H9 (cell line): ENCODE results near the gene CCDC194. TPM values are rescaled to one million over a fixed set of nuclear protein-coding genes. Genes with fewer than 3 reads are reported as not detected.

Source experiments
- DNase-seq: peaks from one replicate; pipeline ENCODE4 v3.0.0-alpha.2; 2017
- H2AFZ ChIP-seq: one replicate; pipeline ENCODE4 v1.6.1; 2013; ENCODE audit warnings: mild to moderate bottlenecking, low read length, control low read depth, moderate library complexity
- H2AK5ac ChIP-seq: 2 replicates; pipeline ENCODE4 v1.6.1; 2013; ENCODE audit warnings: low read length, control low read depth, mixed read lengths; ENCODE audit not compliant: insufficient read length
- H2BK120ac ChIP-seq: one replicate; pipeline ENCODE4 v1.6.1; 2013; ENCODE audit warnings: low read depth, mild to moderate bottlenecking, low read length, control low read depth, inconsistent platforms; ENCODE audit not compliant: poor library complexity, severe bottlenecking
- H2BK12ac ChIP-seq: 2 replicates; pipeline ENCODE4 v1.6.1; 2013; ENCODE audit warnings: low read length, control low read depth, mixed read lengths, low read depth; ENCODE audit not compliant: insufficient read length
- H2BK15ac ChIP-seq: 2 replicates; pipeline ENCODE4 v1.6.1; 2013; ENCODE audit warnings: low read depth, low read length, control low read depth
- H2BK20ac ChIP-seq: one replicate; pipeline ENCODE4 v1.6.1; 2013; ENCODE audit warnings: low read depth, mild to moderate bottlenecking, low read length, control low read depth, inconsistent platforms; ENCODE audit not compliant: poor library complexity, severe bottlenecking
- H2BK5ac ChIP-seq: 2 replicates; pipeline ENCODE4 v1.6.1; 2013; ENCODE audit warnings: low read length, control low read depth, mixed read lengths; ENCODE audit not compliant: insufficient read length
- H3K14ac ChIP-seq: 2 replicates; pipeline ENCODE4 v1.6.1; 2013; ENCODE audit warnings: low read length, control low read depth; ENCODE audit not compliant: insufficient read depth
- H3K18ac ChIP-seq: 2 replicates; pipeline ENCODE4 v1.6.1; 2013; ENCODE audit warnings: low read depth, mild to moderate bottlenecking, mixed read lengths, low read length, control low read depth; ENCODE audit not compliant: insufficient read length
- H3K23ac ChIP-seq: 2 replicates; pipeline ENCODE4 v1.6.1; 2013; ENCODE audit warnings: low read length, control low read depth, mixed read lengths, low read depth; ENCODE audit not compliant: insufficient read length
- H3K23me2 ChIP-seq: 2 replicates; pipeline ENCODE4 v1.6.1; 2013; ENCODE audit warnings: low read depth, mild to moderate bottlenecking, mixed read lengths, low read length, control low read depth; ENCODE audit not compliant: insufficient read length, poor library complexity, severe bottlenecking
- H3K27ac ChIP-seq: 2 replicates; pipeline ENCODE4 v1.5.1; 2013; ENCODE audit warnings: low read length, control low read depth, mixed read lengths, low read depth; ENCODE audit not compliant: insufficient read length
- H3K27me3 ChIP-seq: 2 replicates; pipeline ENCODE4 v1.6.1; 2013; ENCODE audit warnings: low read length, control low read depth, inconsistent platforms; ENCODE audit not compliant: insufficient read depth
- H3K4ac ChIP-seq: 2 replicates; pipeline ENCODE4 v1.6.1; 2013; ENCODE audit warnings: low read depth, mild to moderate bottlenecking, control low read depth, inconsistent platforms, low read length, moderate library complexity
- H3K4me1 ChIP-seq: 2 replicates; pipeline ENCODE4 v1.6.1; 2013; ENCODE audit warnings: low read length, control low read depth, inconsistent platforms; ENCODE audit not compliant: insufficient read depth
- H3K4me2 ChIP-seq: 2 replicates; pipeline ENCODE4 v1.6.1; 2013; ENCODE audit warnings: low read length, control low read depth, mixed read lengths; ENCODE audit not compliant: insufficient read length, insufficient read depth
- H3K56ac ChIP-seq: 2 replicates; pipeline ENCODE4 v1.6.1; 2013; ENCODE audit warnings: low read depth, mild to moderate bottlenecking, mixed read lengths, low read length, control low read depth; ENCODE audit not compliant: insufficient read length
- H3K79me1 ChIP-seq: 2 replicates; pipeline ENCODE4 v1.6.1; 2013; ENCODE audit warnings: low read depth, mild to moderate bottlenecking, moderate library complexity, low read length, control low read depth, inconsistent platforms; ENCODE audit not compliant: insufficient read depth, poor library complexity, severe bottlenecking
- H3K79me2 ChIP-seq: 2 replicates; pipeline ENCODE4 v1.6.1; 2013; ENCODE audit warnings: low read length, control low read depth, inconsistent platforms; ENCODE audit not compliant: insufficient read depth
- H3K9ac ChIP-seq: 2 replicates; pipeline ENCODE4 v1.6.1; 2013; ENCODE audit warnings: low read length, control low read depth, mixed read lengths; ENCODE audit not compliant: insufficient read length; ENCODE audit errors: extremely low read depth
- H3K9me3 ChIP-seq: one replicate; pipeline ENCODE4 v1.6.1; 2013; ENCODE audit warnings: low read depth, low read length, inconsistent platforms; ENCODE audit not compliant: control insufficient read depth
- H3T11ph ChIP-seq: one replicate; pipeline ENCODE4 v1.6.1; 2013; ENCODE audit warnings: mild to moderate bottlenecking, low read length, control low read depth, inconsistent platforms
- H4K20me1 ChIP-seq: one replicate; pipeline ENCODE4 v1.6.1; 2013; ENCODE audit not compliant: control insufficient read depth, insufficient read length, insufficient read depth
- H4K5ac ChIP-seq: 2 replicates; pipeline ENCODE4 v1.6.1; 2013; ENCODE audit warnings: low read depth, mild to moderate bottlenecking, mixed read lengths, low read length, control low read depth; ENCODE audit not compliant: insufficient read length
- H4K8ac ChIP-seq: replicated peaks from 2 replicates; pipeline ENCODE4 v1.6.1; 2013; ENCODE audit warnings: low read length, control low read depth, mixed read lengths, low read depth; ENCODE audit not compliant: insufficient read length
- H4K91ac ChIP-seq: 2 replicates; pipeline ENCODE4 v1.6.1; 2013; ENCODE audit warnings: low read depth, mild to moderate bottlenecking, moderate library complexity, mixed read lengths, low read length, control low read depth; ENCODE audit not compliant: insufficient read length
- H3K27ac Mint-ChIP-seq, 3 experiments: 2 replicates in 2 of 3; 3 replicates in 1 of 3; pipeline ENCODE4 v1.8.0; 2020 to 2021; ENCODE audit warnings: mixed read lengths in 3 of 3, mild to moderate bottlenecking in 1 of 3, moderate library complexity in 1 of 3
- H3K27me3 Mint-ChIP-seq: 2 replicates; pipeline ENCODE4 v1.8.0; 2021; ENCODE audit warnings: low read depth, mild to moderate bottlenecking, moderate library complexity, mixed read lengths
- H3K36me3 Mint-ChIP-seq, 3 experiments: 2 replicates in 2 of 3; 3 replicates in 1 of 3; pipeline ENCODE4 v1.8.0; 2020 to 2021; ENCODE audit warnings: low read depth in 3 of 3, mixed read lengths in 3 of 3; ENCODE audit not compliant: insufficient read depth in 1 of 3
- H3K4me1 Mint-ChIP-seq, 2 experiments: 2 replicates each; pipeline ENCODE4 v1.8.0; 2020; ENCODE audit warnings: mixed read lengths in 2 of 2
- H3K4me3 Mint-ChIP-seq, 2 experiments: 2 replicates in 1 of 2; 3 replicates in 1 of 2; pipeline ENCODE4 v1.8.0; 2020 to 2021; ENCODE audit warnings: mild to moderate bottlenecking in 2 of 2, mixed read lengths in 2 of 2, moderate library complexity in 1 of 2
- H3K9me3 Mint-ChIP-seq, 2 experiments: 2 replicates in 1 of 2; 3 replicates in 1 of 2; pipeline ENCODE4 v1.8.0; 2020; ENCODE audit warnings: mild to moderate bottlenecking in 2 of 2, mixed read lengths in 2 of 2, moderate library complexity in 1 of 2
- WGBS: extraction: QIAGEN DNeasy Blood & Tissue Kit; methylation state at CpG from one replicate; pipeline ENCODE4 v1.1.7; 2013; ENCODE audit warnings: missing lambda C conversion rate, low lambda C conversion rate, mixed read lengths; ENCODE audit not compliant: insufficient read length; ENCODE audit errors: extremely low coverage; 5-methylcytosine and 5-hydroxymethylcytosine counted together
- total RNA-seq: library from RNA; stranded (reverse); gene quantifications from 2 replicates; pipeline ENCODE4 v1.2.1, GENCODE V29; 2021
- TF ChIP-seq, protein P1 (sequence below): fragments of 200-600 bp; sonication (generic); conservative IDR thresholded peaks from 3 replicates; pipeline ENCODE4 v1.8.0; 2021; ENCODE audit warnings: antibody characterized with exemption, mild to moderate bottlenecking

The CCDC194 gene
- total RNA-seq, 1 experiment from 2014 or later: 0.68 TPM

DNA sequence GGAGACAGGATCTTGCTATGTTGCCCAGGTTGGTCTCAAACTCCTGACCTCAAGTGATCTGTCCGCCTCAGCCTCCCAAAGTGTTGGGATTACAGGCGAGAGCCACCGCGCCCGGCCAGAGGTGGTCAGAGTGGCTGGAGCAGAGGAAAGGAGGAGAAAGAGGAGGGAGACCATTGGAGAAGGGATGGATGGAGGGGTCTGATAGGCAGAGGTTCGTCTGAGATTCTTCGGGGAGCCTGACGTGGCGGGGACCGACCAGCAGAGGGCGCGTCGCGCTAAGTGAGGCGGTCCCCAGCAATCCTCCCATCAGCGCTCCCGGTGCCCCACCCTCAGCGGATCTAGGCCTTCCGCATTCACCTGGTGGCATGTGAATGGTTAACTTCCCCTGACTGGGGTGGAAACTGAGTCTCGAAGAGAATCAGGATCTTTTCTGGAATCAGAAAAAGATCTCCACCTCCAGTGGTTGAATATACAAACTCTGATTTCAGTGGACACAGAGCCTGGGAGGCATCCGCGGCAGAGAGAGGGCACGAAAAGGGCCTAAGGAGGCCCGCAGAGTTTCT is 47.8 kb downstream of the CCDC194 start:
- no peak overlapping the region for H3K56ac ChIP-seq
- no peak overlapping the region for H2AFZ ChIP-seq
- H4K91ac ChIP-seq: no peak overlapping the region
- H4K5ac ChIP-seq: no peak overlapping the region
- no peak overlapping the region for H2BK12ac ChIP-seq
- no peaks in the 10 kb centered on the region for H3K79me1 ChIP-seq
- no peaks in the 10 kb centered on the region for H3K4me1 ChIP-seq
- H4K20me1 ChIP-seq: no peaks in the 10 kb centered on the region
- no peaks in the 10 kb centered on the region for H3K79me2 ChIP-seq
- no peak overlapping the region for H3K18ac ChIP-seq
- H3K27me3 Mint-ChIP-seq: peaks cover 4% of the 10 kb centered on the region; the same call in 1 of the 2 replicates
- H2BK20ac ChIP-seq: no peak overlapping the region
- no peak overlapping the region for H2BK5ac ChIP-seq
- no peaks in the 10 kb centered on the region for H3K9me3 ChIP-seq
- no peak overlapping the region for H3K4me2 ChIP-seq
- H3K27me3 ChIP-seq: no peaks in the 10 kb centered on the region
- H3K9me3 Mint-ChIP-seq: no peaks in the 10 kb centered on the region; a peak in 1 of 5 replicates
- peak overlapping the region in 1 of 2 experiments; percentile 12; a peak in 1 of 5 replicates for H3K4me3 Mint-ChIP-seq
- no peak overlapping the region for H4K8ac ChIP-seq
- H2BK120ac ChIP-seq: no peak overlapping the region
- H3K4ac ChIP-seq: no peak overlapping the region
- no peaks in the 10 kb centered on the region for H3K23me2 ChIP-seq
- no peak overlapping the region for H3K14ac ChIP-seq
- H3K9ac ChIP-seq: no peak overlapping the region
- H3K36me3 Mint-ChIP-seq: peaks cover 9 to 21% (median 12%) of the 10 kb centered on the region in 3 experiments; a peak in 5 of 7 replicates
- peaks cover 11 to 21% of the 10 kb centered on the region in 2 experiments for H3K4me1 Mint-ChIP-seq
- TF ChIP-seq, protein P1, sequence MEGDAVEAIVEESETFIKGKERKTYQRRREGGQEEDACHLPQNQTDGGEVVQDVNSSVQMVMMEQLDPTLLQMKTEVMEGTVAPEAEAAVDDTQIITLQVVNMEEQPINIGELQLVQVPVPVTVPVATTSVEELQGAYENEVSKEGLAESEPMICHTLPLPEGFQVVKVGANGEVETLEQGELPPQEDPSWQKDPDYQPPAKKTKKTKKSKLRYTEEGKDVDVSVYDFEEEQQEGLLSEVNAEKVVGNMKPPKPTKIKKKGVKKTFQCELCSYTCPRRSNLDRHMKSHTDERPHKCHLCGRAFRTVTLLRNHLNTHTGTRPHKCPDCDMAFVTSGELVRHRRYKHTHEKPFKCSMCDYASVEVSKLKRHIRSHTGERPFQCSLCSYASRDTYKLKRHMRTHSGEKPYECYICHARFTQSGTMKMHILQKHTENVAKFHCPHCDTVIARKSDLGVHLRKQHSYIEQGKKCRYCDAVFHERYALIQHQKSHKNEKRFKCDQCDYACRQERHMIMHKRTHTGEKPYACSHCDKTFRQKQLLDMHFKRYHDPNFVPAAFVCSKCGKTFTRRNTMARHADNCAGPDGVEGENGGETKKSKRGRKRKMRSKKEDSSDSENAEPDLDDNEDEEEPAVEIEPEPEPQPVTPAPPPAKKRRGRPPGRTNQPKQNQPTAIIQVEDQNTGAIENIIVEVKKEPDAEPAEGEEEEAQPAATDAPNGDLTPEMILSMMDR: peak; percentile 99
- H2AK5ac ChIP-seq: no peak overlapping the region
- H3K27ac ChIP-seq: no peak overlapping the region
- H2BK15ac ChIP-seq: no peak overlapping the region
- H3K23ac ChIP-seq: no peak overlapping the region
- H3K27ac Mint-ChIP-seq: no peak overlapping the region
- H3T11ph ChIP-seq: no peak overlapping the region
- peak; percentile 90 for DNase-seq
- no CpG with 5 or more reads among the region's 24 CpGs for WGBS
